Kidney epithelial cell (primary cell): ENCODE results near the gene RGS10. TPM values are rescaled to one million over a fixed set of nuclear protein-coding genes. Genes with fewer than 3 reads are reported as not detected.
"Not testable (repeated sequence)": the region's sequence is repeated elsewhere in the genome, so short reads cannot be mapped to it uniquely, and the experiment has no call there.

Experiments
- DNase-seq: peaks from one replicate; pipeline ENCODE4 v3.0.0-alpha.2; 2010; ENCODE audit warnings: low read depth
- H3K27me3 ChIP-seq: 2 replicates; pipeline ENCODE4 v1.6.0; 2011; ENCODE audit warnings: low read length; ENCODE audit not compliant: control insufficient read depth, insufficient read depth
- H3K36me3 ChIP-seq: 2 replicates; pipeline ENCODE4 v1.5.1; 2011; ENCODE audit warnings: low read length; ENCODE audit not compliant: control insufficient read depth, insufficient read depth
- H3K4me3 ChIP-seq: 2 replicates; pipeline ENCODE4 v1.5.1; 2011; ENCODE audit warnings: low read depth, mild to moderate bottlenecking, control low read depth, low read length
- CTCF ChIP-seq: IDR thresholded peaks from 2 replicates; pipeline ENCODE4 v1.5.1; 2011; ENCODE audit warnings: mild to moderate bottlenecking, moderate library complexity, low read length, control low read depth, inconsistent platforms; ENCODE audit not compliant: insufficient read depth, poor library complexity, severe bottlenecking
- total RNA-seq: library from RNA; depleted of rRNA; stranded (reverse); fragments of >200 nt; gene quantifications from 2 replicates; pipeline ENCODE4 v1.2.3, GENCODE V29; 2015

Gene RGS10
- total RNA-seq, 1 donor from 2014 or later = 43.7 TPM

- H3K27me3 ChIP-seq = no peaks in the 10 kb centered on the region
These were observed 6.5 kb downstream of the RGS10 start for GRCh38 chr10:119535837-119536507.

GRCh38 chr10:119535305-119535704 lies 7.2 kb downstream of the RGS10 start:
- H3K27me3 ChIP-seq = no peaks in the 10 kb centered on the region
- no peak overlapping the region for H3K4me3 ChIP-seq
- DNase-seq = no peak
- no peak for TF ChIP-seq CTCF
- H3K36me3 ChIP-seq = no peaks in the 10 kb centered on the region

More at GRCh38 chr10:119535837-119536507, 6.5 kb downstream of the RGS10 start:
- Histone ChIP-seq H3K36me3 (no peaks in the 10 kb centered on the region), H3K4me3 (no peak overlapping the region)
- DNase-seq = no peak
- TF ChIP-seq CTCF = no peak

DNA sequence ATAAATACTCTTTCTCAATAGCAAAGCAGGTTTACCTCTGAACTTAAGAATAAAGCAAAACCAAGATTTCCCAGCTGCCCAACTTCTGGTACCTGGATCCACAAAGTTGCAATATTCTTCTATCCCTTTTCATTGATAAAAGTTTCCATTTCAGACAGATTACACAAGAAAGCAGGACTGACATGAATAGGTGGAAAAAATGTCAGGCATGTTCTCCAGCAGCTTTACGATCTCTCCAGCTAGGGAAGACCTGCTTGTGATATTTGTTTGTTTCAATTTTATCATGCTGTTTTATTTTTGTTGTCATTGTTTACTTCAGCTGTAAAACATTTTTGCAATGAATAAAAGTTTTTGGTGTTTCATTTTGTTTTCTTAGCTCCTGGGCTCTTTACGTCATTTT lies 9.0 kb downstream of the RGS10 start:
- DNase-seq = no peak
- Histone ChIP-seq H3K4me3 (no peak overlapping the region), H3K27me3 (no peaks in the 10 kb centered on the region), H3K36me3 (no peaks in the 10 kb centered on the region)
- no peak for TF ChIP-seq CTCF

- not testable (repeated sequence) for DNase-seq, H3K4me3 ChIP-seq, H3K27me3 ChIP-seq, H3K36me3 ChIP-seq
These were observed 9.7 kb downstream of the RGS10 start for GRCh38 chr10:119532791-119533190.

- not testable (repeated sequence) for H3K36me3 ChIP-seq, DNase-seq, H3K27me3 ChIP-seq, H3K4me3 ChIP-seq
These were observed 10.3 kb downstream of the RGS10 start for GRCh38 chr10:119532251-119532650.

DNA sequence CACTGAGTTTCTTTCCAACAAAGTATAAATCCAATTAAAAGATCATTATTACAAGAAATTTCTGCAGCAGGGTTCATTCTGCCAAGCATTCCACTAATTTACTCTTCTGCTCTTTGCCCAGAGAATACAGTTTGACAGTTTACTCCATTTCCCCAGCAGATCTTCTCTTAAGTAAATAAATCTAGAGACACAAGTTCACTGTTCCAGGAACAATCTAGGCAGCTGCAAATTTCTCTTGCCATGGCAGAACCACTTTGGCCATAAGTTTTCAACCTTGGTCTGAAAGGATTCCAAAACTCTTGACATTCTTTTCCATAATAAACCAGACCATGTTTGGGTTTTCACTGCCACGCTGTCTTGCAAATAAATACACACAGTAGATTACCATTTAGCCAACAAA lies 11.5 kb downstream of the RGS10 start:
- no peak for DNase-seq
- TF ChIP-seq CTCF = no peak

GRCh38 chr10:119528663-119529237 lies 13.8 kb downstream of the RGS10 start:
- not testable (repeated sequence) for H3K27me3 ChIP-seq, H3K4me3 ChIP-seq, H3K36me3 ChIP-seq, DNase-seq

More for the DNA sequence above, 11.5 kb downstream of the RGS10 start:
- no peaks in the 10 kb centered on the region for H3K27me3 ChIP-seq
- H3K4me3 ChIP-seq = no peak overlapping the region
- H3K36me3 ChIP-seq = no peaks in the 10 kb centered on the region
